H1 (cell line): ENCODE data around the gene UBL4A. TPM values are rescaled to one million over a fixed set of nuclear protein-coding genes. Genes with fewer than 3 reads are reported as not detected.

Experiments used
- CHD7 ChIP-seq: fragments of 300-600 bp; sonication (generic); IDR thresholded peaks from 2 replicates; pipeline ENCODE4 v1.7.1; 2012; ENCODE audit warnings: low read length, moderate library complexity, mild to moderate bottlenecking, inconsistent platforms; ENCODE audit not compliant: insufficient replicate concordance
- polyA plus RNA-seq, 7 experiments: library from polyadenylated mRNA; depleted of rRNA in 3 of 7; stranded (reverse) in 5 of 7; unstranded in 2 of 7; fragments of >200 nt in 5 of 7; fragments of 200-250 nt in 2 of 7; gene quantifications; 1 replicate in 5 of 7; 2 replicates in 1 of 7; 4 replicates in 1 of 7; pipeline versions ENCODE4 v1.2.1 to v1.2.3, GENCODE V29; 2011 to 2013; ENCODE audit warnings: missing spikeins in 2 of 7, mixed read lengths in 2 of 7
- total RNA-seq: library from RNA; stranded (reverse); fragmentation: NEBNext Ultra II Directional; extraction: Animal tissue kit (Norgen Biotek cat#: 25700); gene quantifications from 2 replicates; pipeline ENCODE4 v1.2.1, GENCODE V29; 2021

UBL4A gene
- total and polyA plus RNA-seq, 2 of the 8 experiments (the other 6 are each of a cell fraction or from before 2014, with no cell fraction given), result 23.1 to 31.7 TPM

GRCh38 chrX:154478728-154479622 lies 7.4 kb downstream of the UBL4A start, which contains the start of gene LAGE3 (continued):
- TF ChIP-seq CHD7, result no peak
